ENCODE results near the gene TMEM98. TPM values are rescaled to one million over a fixed set of nuclear protein-coding genes. Genes with fewer than 3 reads are reported as not detected.
"Not testable (repeated sequence)": the region's sequence is repeated elsewhere in the genome, so short reads cannot be mapped to it uniquely, and the experiment has no call there.

TMEM98 gene
- total RNA-seq, 4 donors from 2014 or later, result 44.6 to 193 (median 80.3) TPM

DNA sequence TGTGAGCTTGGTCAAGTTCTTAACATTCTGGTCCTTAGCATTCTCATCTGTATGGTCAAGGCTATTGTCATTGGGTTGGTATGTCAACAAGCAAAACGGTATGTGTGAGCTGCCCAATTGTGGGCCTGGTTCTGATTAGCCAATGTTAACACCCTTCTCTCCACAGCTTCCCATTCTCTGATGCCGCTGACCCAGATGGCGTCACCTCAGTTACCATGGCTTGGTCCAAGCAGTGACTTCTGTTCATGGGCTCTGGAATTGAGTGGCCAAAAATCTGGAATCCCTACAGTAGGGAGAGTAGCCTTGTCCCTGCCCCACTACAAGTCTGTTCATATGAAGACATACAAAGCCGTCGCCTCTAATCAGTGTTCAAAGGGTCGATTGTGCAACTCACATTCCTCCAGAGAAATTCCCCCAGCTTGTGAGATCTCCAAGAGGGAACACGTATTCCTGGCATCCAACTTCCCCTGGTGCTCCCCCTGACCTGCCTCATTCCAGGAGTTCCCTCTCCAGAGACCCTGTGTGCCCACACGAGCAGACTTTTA is 15.8 kb downstream of the TMEM98 start:
- peak; percentile 85 for ATAC-seq (ENCODE audit: low FRiP score)
- DNase-seq (ENCODE audit: low spot score), result no peak
- no peak for TF ChIP-seq CTCF (IDR thresholded peaks at IDR 0.05)

DNA sequence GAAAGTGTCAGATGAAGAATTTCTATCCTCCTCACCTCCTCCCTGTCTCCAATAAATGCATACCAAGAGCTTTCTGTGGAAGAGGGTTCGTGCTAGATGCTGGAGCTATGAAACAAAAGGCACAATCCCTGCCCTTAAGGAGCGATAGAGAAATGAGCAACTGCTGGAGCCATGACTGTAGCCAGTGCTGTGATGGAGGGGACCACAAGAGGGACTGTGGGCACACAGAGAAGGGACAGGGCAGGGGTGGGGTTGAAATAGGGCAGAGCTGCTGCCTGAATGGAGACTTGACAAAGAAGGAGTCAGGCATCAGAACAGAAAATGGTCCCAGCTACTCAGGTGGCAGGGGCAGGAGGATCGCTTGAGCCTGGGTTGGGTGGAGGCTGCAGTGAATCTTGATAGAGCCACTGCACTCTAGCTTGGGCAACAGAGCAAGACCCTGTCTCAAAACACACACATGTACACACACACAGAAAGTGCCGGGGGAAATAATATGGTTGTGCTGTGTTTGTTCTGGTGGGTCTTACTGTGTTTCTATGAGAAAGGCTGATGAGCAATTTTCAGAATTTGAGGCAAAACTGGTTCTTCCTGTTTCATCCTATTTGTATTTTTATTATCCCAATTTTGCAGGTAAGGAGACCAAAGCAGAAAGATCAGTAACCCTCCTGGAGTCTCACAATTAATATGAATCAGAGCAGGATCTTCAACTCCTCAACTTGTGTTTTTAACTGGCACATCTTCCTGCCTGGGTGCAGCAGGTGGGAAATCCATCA is 16.5 kb downstream of the TMEM98 start:
- peak; percentile 9 for ATAC-seq (ENCODE audit: low FRiP score)
- TF ChIP-seq CTCF (IDR thresholded peaks at IDR 0.05), result no peak
- no peak for DNase-seq (ENCODE audit: low spot score)

DNA sequence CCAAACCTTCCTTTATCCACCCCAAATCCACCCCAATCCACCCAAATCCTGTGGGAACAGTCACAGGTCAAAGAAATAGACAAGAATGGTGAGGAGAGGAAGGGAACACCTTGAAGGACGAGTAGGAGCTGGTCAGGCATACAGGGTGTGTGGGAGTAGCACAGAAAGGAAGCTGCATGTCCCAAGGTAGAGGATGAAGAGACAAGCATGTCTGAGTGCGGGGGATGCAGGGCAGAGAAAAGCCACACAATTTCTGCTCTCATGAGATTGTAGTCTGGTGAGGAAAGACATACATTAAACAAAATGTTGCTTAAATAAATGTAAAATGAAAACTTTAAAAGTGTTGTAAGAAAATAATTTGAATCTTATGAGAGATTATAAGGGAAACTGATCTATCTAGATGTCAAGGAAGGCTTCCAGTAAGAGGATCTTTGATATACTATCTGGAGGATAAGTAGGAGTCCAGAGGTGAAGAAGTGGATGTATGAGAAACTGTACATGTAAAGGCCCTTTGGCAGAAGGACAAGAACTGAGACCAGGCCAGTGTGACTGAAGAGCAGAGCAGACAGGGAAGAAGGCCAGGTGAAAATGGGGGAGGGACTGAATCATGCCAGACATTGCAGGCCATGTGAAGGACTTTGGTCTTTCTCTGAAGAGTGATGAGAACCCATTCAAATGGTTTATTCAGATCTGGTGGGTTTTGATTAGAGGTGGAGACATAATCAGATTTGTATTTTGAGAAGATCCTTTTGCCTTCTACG is 18.6 kb downstream of the TMEM98 start:
- no peak for ATAC-seq (ENCODE audit: low FRiP score)
- DNase-seq (ENCODE audit: low spot score), result no peak
- no peak for TF ChIP-seq CTCF (IDR thresholded peaks at IDR 0.05)

DNA sequence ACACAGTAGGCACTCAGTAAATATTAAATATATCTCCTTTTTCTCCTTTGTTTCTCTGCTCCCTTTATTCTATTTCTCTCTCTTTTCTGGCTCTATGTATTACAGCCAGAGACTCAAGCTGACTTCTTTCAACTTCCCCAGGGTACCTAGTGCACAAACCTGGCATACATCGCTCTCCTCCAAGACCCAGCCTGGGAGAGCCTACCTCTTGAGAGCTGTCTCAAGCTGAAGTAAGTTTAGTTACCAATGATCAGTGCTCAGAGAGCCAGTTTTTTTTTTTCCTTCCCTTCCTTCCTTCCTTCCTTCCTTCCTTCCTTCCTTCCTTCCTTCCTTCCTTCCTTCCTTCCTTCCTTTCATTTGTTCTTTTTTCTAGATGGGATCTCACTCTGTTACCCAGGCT is 19.8 kb downstream of the TMEM98 start:
- no peak for DNase-seq (ENCODE audit: low spot score)
- TF ChIP-seq CTCF (IDR thresholded peaks at IDR 0.05), result no peak
- ATAC-seq (ENCODE audit: low FRiP score), result no peak

DNA sequence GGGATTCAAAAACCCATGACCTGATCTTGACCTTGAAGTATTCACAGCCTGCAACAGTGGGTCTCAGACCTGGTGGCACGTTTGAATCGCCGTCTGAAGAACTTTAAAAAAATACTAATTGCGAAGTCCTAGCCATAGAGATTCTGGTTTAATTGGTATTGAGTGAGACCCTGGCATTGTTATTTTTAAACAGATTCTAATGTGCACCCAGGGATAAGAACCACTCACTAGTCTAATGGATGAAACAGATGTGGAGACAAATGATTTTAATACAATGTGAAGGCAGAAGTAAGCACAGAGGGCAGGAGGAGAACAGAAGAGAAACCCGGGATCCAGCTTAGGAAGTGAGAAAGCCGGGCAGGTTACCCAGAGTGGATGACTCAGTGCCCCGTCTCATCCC is 21.2 kb downstream of the TMEM98 start:
- no peak for TF ChIP-seq CTCF (IDR thresholded peaks at IDR 0.05)
- ATAC-seq (ENCODE audit: low FRiP score) (no peak), DNase-seq (ENCODE audit: low spot score) (no peak)

DNA sequence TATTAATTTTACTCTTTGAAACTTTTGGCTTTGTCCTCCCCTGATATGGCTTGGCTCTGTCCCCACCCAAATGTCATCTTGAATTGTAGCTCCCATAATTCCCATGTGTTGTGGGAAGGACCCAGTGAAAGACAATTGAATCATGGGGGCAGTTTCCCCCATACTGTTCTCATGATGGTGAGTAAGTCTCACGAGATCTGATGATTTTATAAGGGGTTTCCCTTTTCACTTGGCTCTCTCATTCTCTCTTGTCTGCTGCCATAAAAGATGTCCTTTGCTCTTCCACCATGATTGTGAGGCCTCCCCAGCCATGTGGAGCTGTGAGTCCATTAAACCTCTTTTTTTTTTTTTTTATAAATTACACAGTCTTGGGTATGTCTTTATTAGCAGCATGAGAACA is 24.5 kb downstream of the TMEM98 start:
- ATAC-seq (ENCODE audit: low FRiP score), result not testable (repeated sequence)

DNA sequence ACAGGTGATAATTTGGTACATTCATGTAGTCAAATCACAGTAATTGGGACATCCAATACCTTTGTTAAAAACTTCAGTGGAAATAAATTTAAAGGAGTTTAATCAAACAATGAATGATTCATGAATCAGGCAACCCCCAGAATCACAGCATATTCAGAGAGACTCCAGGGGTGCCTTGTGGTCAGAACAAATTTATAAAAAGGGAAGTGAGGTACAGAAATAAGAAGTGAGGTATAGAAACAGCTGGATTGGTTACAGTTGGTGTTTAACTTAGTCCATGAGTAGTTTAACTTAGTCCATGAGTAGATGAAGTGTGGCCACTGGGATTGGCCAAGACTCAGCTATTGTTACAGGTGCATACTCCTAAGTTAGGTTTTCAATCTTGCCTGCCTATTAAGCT is 25.1 kb downstream of the TMEM98 start:
- no peak for TF ChIP-seq CTCF (IDR thresholded peaks at IDR 0.05)
- DNase-seq (ENCODE audit: low spot score) (no peak), ATAC-seq (ENCODE audit: low FRiP score) (no peak)

More for the DNA sequence above, 24.5 kb downstream of the TMEM98 start:
- DNase-seq (ENCODE audit: low spot score), result not testable (repeated sequence)
